OCI-LY3 (cell line): ENCODE data around the gene ASIC3.

Experiments
- H2AFZ ChIP-seq: fragments of 200-600, 300-600 bp; shearing (Covaris generic); 2 replicates; pipeline ENCODE4 v1.6.0; 2014; ENCODE audit warnings: antibody characterized with exemption, low read depth, low read length
- H3K27ac ChIP-seq: fragments of 200-600, 300-600 bp; sonication (generic); 2 replicates; pipeline ENCODE4 v1.5.1; 2014; ENCODE audit warnings: mild to moderate bottlenecking, low read length, moderate library complexity, mixed read lengths
- H3K27me3 ChIP-seq: fragments of 200-600, 300-600 bp; sonication (generic); 2 replicates; pipeline ENCODE4 v1.6.1; 2014; ENCODE audit warnings: low read depth, low read length, mixed read lengths
- H3K36me3 ChIP-seq: fragments of 200-600, 300-600 bp; sonication (generic); replicated peaks from 2 replicates; pipeline ENCODE3; 2014; ENCODE audit warnings: low read depth, low read length, mixed read lengths
- H3K4me1 ChIP-seq: fragments of 300-600, 200-600 bp; sonication (generic); 2 replicates; pipeline ENCODE4 v1.6.1; 2014; ENCODE audit warnings: low read length, mixed read lengths
- H3K4me2 ChIP-seq: fragments of 200-600, 300-600 bp; sonication (generic); 2 replicates; pipeline ENCODE4 v1.6.1; 2014; ENCODE audit warnings: low read length, mixed read lengths
- H3K4me3 ChIP-seq: fragments of 300-600, 200-600 bp; sonication (generic); 2 replicates; pipeline ENCODE4 v1.5.1; 2014; ENCODE audit warnings: antibody characterized with exemption, mild to moderate bottlenecking, low read length, moderate library complexity
- H3K79me2 ChIP-seq: fragments of 300-600, 200-600 bp; shearing (Covaris generic); 2 replicates; pipeline ENCODE4 v1.6.1; 2014; ENCODE audit warnings: mild to moderate bottlenecking, low read length, mixed read lengths
- H3K9ac ChIP-seq: fragments of 300-600, 200-600 bp; shearing (Covaris generic); 2 replicates; pipeline ENCODE4 v1.6.0; 2014; ENCODE audit warnings: mild to moderate bottlenecking, low read length, moderate library complexity
- H3K9me3 ChIP-seq: fragments of 200-600, 300-600 bp; shearing (Covaris generic); 2 replicates; pipeline ENCODE4 v1.6.1; 2014; ENCODE audit warnings: low read length, mixed read lengths; ENCODE audit not compliant: insufficient read depth
- H4K20me1 ChIP-seq: fragments of 200-600, 300-600 bp; sonication (generic); 2 replicates; pipeline ENCODE4 v1.6.1; 2016; ENCODE audit warnings: low read length, mixed read lengths; ENCODE audit not compliant: insufficient read depth
- EZH2phosphoT487 ChIP-seq: fragments of 200-600 bp; shearing (Covaris generic); IDR thresholded peaks from 2 replicates; pipeline ENCODE4 v1.6.1; 2018; ENCODE audit warnings: antibody characterized with exemption, mixed run types, low read depth
- TF ChIP-seq, protein P1 (sequence below): fragments of 200-600, 300-600 bp; sonication (generic); IDR thresholded peaks from 2 replicates; pipeline ENCODE4 v1.5.1; 2014; ENCODE audit warnings: antibody characterized with exemption, low read length, low read depth

Gene ASIC3

DNA sequence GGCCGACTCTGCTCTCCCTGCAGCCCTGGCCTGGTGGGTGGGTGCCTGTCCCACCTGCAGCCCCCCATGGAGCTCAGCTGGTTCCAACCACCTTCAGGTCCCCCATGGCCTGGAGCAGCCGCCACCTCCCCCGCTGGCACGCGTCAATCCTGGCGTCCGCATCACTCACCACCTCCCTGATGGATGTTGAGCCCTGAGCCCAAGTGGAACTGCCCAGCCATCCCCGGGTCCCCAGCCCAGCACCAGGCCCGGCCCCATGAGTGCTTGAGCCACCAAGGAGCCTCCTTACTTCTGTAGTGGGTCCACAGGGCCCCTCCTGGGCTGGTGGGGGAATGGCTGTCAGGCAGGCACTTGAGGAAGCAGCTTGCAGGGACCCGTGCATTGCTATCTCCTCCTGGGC is 52.6 kb downstream of the ASIC3 start:
- TF ChIP-seq, protein P1, sequence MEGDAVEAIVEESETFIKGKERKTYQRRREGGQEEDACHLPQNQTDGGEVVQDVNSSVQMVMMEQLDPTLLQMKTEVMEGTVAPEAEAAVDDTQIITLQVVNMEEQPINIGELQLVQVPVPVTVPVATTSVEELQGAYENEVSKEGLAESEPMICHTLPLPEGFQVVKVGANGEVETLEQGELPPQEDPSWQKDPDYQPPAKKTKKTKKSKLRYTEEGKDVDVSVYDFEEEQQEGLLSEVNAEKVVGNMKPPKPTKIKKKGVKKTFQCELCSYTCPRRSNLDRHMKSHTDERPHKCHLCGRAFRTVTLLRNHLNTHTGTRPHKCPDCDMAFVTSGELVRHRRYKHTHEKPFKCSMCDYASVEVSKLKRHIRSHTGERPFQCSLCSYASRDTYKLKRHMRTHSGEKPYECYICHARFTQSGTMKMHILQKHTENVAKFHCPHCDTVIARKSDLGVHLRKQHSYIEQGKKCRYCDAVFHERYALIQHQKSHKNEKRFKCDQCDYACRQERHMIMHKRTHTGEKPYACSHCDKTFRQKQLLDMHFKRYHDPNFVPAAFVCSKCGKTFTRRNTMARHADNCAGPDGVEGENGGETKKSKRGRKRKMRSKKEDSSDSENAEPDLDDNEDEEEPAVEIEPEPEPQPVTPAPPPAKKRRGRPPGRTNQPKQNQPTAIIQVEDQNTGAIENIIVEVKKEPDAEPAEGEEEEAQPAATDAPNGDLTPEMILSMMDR: no peak
- no peak for TF ChIP-seq EZH2phosphoT487
- Histone ChIP-seq H4K20me1 (peaks cover 48% of the 10 kb centered on the region), H3K9me3 (no peaks in the 10 kb centered on the region), H3K9ac (no peak overlapping the region), H3K4me2 (no peak overlapping the region), H3K27me3 (no peaks in the 10 kb centered on the region), H2AFZ (no peak overlapping the region), H3K4me1 (no peaks in the 10 kb centered on the region), H3K36me3 (peaks cover 3% of the 10 kb centered on the region), H3K4me3 (no peak overlapping the region), H3K79me2 (peaks cover 56% of the 10 kb centered on the region), H3K27ac (no peak overlapping the region)

GRCh38 chr7:151101621-151102396 is 53.5 kb downstream of the ASIC3 start:
- Histone ChIP-seq H3K27ac (no peak overlapping the region), H3K36me3 (no peaks in the 10 kb centered on the region), H3K4me1 (no peaks in the 10 kb centered on the region), H3K79me2 (peaks cover 48% of the 10 kb centered on the region), H3K27me3 (no peaks in the 10 kb centered on the region), H3K9ac (no peak overlapping the region), H2AFZ (no peak overlapping the region), H3K9me3 (no peaks in the 10 kb centered on the region), H3K4me2 (no peak overlapping the region), H3K4me3 (no peak overlapping the region), H4K20me1 (peaks cover 45% of the 10 kb centered on the region)
- TF ChIP-seq, protein P1: no peak
- TF ChIP-seq EZH2phosphoT487: no peak
